ENCODE data around the gene ARSB. TPM values are rescaled to one million over a fixed set of nuclear protein-coding genes. Genes with fewer than 3 reads are reported as not detected.

Gene ARSB
- total and polyA plus RNA-seq, 2 donors (not counting 1 experiment from before 2014, with no cell fraction given), result 4.6 to 9.8 TPM

DNA sequence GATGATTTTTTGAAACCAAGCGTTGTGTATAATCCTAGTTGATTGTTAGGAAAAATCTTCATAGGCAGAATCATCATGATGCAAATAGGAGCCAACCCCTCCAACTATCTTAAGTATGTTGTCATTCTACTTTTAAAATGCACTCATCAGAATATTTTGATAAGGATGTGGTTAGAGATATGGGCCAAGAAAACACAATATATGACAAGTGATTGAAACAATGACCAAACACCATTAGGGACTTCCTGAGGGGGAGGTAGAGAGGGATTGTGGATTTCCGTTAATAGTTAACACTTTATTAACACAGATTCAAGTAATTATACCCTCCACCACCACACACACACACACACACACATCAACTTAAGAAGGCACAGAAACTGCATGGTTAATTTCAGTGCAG is 143.3 kb downstream of the ARSB start:
- Mint-ChIP-seq H3K9me3 (ENCODE audit: insufficient read depth) (peaks cover 2% of the 10 kb centered on the region), H3K4me1 (peaks cover 24% of the 10 kb centered on the region), H3K27me3 (no peaks in the 10 kb centered on the region), H3K4me3 (no peak overlapping the region), H3K27ac (no peak overlapping the region)
- H4K20me1 ChIP-seq (ENCODE audit: control insufficient read depth, insufficient read depth, low read length, poor library complexity, severe bottlenecking), result no peaks in the 10 kb centered on the region
- H2AFZ ChIP-seq (ENCODE audit: insufficient read depth, low read depth, low read length, poor library complexity, severe bottlenecking), result no peak overlapping the region
- peaks cover 0 to 10% of the 10 kb centered on the region in 2 experiments for H3K36me3 ChIP-seq (replicated peaks in 1 of 2; ENCODE audit: control extremely low read depth in 1 of 2, control insufficient read depth in 1 of 2, extremely low read depth in 1 of 2, insufficient read depth in 2 of 2, low read length in 1 of 2)
- CTCF ChIA-PET, result interaction anchor here (1.7 kb wide), 1 partner anchor 10 kb away, joined by 4 read pairs; no protein-coding TSS in a partner anchor
- peaks cover 3 to 12% of the 10 kb centered on the region in 2 donors for H3K4me1 ChIP-seq (ENCODE audit: control insufficient read depth in 2 of 2, insufficient read depth in 2 of 2, low read length in 2 of 2)
- ATAC-seq (ENCODE audit: low read depth), result no peak
- intact Hi-C loops (cut with micrococcal nuclease), result no loop called here
- POLR2A ChIA-PET, result no interaction called here
- no peak for DNase-seq
- no peak for TF ChIP-seq EZH2 (IDR thresholded peaks at IDR 0.05; ENCODE audit: borderline replicate concordance, insufficient read depth, low read depth, low read length, poor library complexity, severe bottlenecking)
- TF ChIP-seq, protein P1, sequence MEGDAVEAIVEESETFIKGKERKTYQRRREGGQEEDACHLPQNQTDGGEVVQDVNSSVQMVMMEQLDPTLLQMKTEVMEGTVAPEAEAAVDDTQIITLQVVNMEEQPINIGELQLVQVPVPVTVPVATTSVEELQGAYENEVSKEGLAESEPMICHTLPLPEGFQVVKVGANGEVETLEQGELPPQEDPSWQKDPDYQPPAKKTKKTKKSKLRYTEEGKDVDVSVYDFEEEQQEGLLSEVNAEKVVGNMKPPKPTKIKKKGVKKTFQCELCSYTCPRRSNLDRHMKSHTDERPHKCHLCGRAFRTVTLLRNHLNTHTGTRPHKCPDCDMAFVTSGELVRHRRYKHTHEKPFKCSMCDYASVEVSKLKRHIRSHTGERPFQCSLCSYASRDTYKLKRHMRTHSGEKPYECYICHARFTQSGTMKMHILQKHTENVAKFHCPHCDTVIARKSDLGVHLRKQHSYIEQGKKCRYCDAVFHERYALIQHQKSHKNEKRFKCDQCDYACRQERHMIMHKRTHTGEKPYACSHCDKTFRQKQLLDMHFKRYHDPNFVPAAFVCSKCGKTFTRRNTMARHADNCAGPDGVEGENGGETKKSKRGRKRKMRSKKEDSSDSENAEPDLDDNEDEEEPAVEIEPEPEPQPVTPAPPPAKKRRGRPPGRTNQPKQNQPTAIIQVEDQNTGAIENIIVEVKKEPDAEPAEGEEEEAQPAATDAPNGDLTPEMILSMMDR (IDR thresholded peaks at IDR 0.05), result no peak
- no peaks in the 10 kb centered on the region for H3K27me3 ChIP-seq (replicated peaks in 1 of 4; ENCODE audit: control extremely low read depth in 1 of 4, control insufficient read depth in 3 of 4, insufficient read depth in 4 of 4, low read length in 3 of 4)
- H3K9ac ChIP-seq (ENCODE audit: low read length), result no peak overlapping the region
- no CpG with 5 or more reads among the region's 2 CpGs for WGBS (ENCODE audit: insufficient coverage)
- H3K4me2 ChIP-seq (replicated peaks; ENCODE audit: low read depth, low read length, poor library complexity, severe bottlenecking), result no peak overlapping the region
- H3K27ac ChIP-seq (ENCODE audit: low read length in 2 of 2), result no peak overlapping the region
- H3K4me3 ChIP-seq (ENCODE audit: control extremely low read depth in 1 of 5, extremely low read depth in 1 of 5, insufficient read depth in 1 of 5, low read depth in 2 of 5, low read length in 4 of 5), result no peak overlapping the region
- no peaks in the 10 kb centered on the region for H3K9me3 ChIP-seq (ENCODE audit: control extremely low read depth in 1 of 3, control insufficient read depth in 2 of 3, insufficient read depth in 1 of 3, low read length in 2 of 3)
- no peaks in the 10 kb centered on the region for H3K79me2 ChIP-seq (ENCODE audit: control insufficient read depth, insufficient read depth, low read length)

DNA sequence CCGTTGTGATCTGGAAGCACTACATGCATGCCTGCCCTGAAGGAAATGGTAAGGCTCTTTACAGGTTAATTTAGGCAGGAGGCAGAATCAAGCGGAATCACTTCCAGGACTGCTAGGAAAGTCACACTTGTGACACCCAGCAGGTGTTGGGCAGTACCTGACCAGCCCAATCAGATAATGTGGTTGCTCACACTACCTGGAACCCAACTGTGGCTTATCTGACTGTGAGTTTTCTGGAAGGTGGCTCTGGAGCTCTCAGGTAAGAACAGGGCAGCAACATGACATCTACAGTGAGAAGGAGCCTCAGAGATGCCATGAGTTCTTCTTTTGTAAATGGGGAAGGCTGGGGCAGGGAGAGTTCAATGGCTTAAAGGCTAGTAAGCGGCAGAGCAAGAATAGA is 146.4 kb downstream of the ARSB start:
- Histone ChIP-seq H3K27me3 (replicated peaks in 1 of 4; ENCODE audit: control extremely low read depth in 1 of 4, control insufficient read depth in 3 of 4, insufficient read depth in 4 of 4, low read length in 3 of 4) (no peaks in the 10 kb centered on the region), H3K36me3 (replicated peaks in 1 of 2; ENCODE audit: control extremely low read depth in 1 of 2, control insufficient read depth in 1 of 2, extremely low read depth in 1 of 2, insufficient read depth in 2 of 2, low read length in 1 of 2) (peaks cover 0 to 12% of the 10 kb centered on the region in 2 experiments), H2AFZ (ENCODE audit: insufficient read depth, low read depth, low read length, poor library complexity, severe bottlenecking) (no peak overlapping the region), H3K4me1 (ENCODE audit: control insufficient read depth in 2 of 2, insufficient read depth in 2 of 2, low read length in 2 of 2) (no peaks in the 10 kb centered on the region), H3K9me3 (ENCODE audit: control extremely low read depth in 1 of 3, control insufficient read depth in 2 of 3, insufficient read depth in 1 of 3, low read length in 2 of 3) (no peaks in the 10 kb centered on the region), H3K4me2 (replicated peaks; ENCODE audit: low read depth, low read length, poor library complexity, severe bottlenecking) (no peak overlapping the region), H3K9ac (ENCODE audit: low read length) (no peak overlapping the region), H3K79me2 (ENCODE audit: control insufficient read depth, insufficient read depth, low read length) (no peaks in the 10 kb centered on the region), H3K27ac (ENCODE audit: low read length in 2 of 2) (no peak overlapping the region), H3K4me3 (ENCODE audit: control extremely low read depth in 1 of 5, extremely low read depth in 1 of 5, insufficient read depth in 1 of 5, low read depth in 2 of 5, low read length in 4 of 5) (no peak overlapping the region), H4K20me1 (ENCODE audit: control insufficient read depth, insufficient read depth, low read length, poor library complexity, severe bottlenecking) (no peaks in the 10 kb centered on the region)
- Mint-ChIP-seq H3K9me3 (ENCODE audit: insufficient read depth) (no peaks in the 10 kb centered on the region), H3K4me3 (no peak overlapping the region), H3K4me1 (peaks cover 3% of the 10 kb centered on the region), H3K27me3 (no peaks in the 10 kb centered on the region), H3K27ac (no peak overlapping the region)
- intact Hi-C loops (cut with micrococcal nuclease), result no loop called here
- ChIA-PET POLR2A (no interaction called here), CTCF (no interaction called here)
- DNase-seq (no peak), ATAC-seq (ENCODE audit: low read depth) (no peak)
- WGBS (ENCODE audit: insufficient coverage), result 96% methylated on average over 3 of the region's 3 CpGs
- TF ChIP-seq, protein P1 (IDR thresholded peaks at IDR 0.05), result no peak
- no peak for TF ChIP-seq EZH2 (IDR thresholded peaks at IDR 0.05; ENCODE audit: borderline replicate concordance, insufficient read depth, low read depth, low read length, poor library complexity, severe bottlenecking)
